ENCODE results near the gene GRIK4.

DNA sequence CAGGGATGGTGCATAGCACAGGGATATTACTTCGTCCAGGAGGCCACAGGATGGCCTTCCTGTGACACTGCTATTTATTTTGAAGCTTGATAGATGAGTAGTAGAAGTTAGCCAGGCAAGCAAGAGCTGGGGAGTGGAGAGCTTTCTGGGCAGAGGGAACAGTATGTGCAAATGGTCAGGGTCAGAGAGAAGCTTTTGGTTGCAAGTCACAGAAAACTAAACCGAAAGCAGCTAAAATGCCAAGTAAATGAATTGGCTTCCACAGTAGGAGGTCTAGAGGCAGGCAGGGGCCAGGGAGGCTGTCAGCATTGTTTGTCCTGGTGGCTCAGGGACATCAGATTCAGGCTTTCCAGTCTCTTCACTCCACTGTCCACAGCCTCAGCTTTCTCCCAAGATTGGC lies 247.5 kb downstream of the GRIK4 start:
- no peak for TF ChIP-seq POLR2A (IDR thresholded peaks at IDR 0.05)
- TF ChIP-seq, protein P1, sequence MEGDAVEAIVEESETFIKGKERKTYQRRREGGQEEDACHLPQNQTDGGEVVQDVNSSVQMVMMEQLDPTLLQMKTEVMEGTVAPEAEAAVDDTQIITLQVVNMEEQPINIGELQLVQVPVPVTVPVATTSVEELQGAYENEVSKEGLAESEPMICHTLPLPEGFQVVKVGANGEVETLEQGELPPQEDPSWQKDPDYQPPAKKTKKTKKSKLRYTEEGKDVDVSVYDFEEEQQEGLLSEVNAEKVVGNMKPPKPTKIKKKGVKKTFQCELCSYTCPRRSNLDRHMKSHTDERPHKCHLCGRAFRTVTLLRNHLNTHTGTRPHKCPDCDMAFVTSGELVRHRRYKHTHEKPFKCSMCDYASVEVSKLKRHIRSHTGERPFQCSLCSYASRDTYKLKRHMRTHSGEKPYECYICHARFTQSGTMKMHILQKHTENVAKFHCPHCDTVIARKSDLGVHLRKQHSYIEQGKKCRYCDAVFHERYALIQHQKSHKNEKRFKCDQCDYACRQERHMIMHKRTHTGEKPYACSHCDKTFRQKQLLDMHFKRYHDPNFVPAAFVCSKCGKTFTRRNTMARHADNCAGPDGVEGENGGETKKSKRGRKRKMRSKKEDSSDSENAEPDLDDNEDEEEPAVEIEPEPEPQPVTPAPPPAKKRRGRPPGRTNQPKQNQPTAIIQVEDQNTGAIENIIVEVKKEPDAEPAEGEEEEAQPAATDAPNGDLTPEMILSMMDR (IDR thresholded peaks at IDR 0.05), result no peak
- no peak for TF ChIP-seq POLR2AphosphoS5 (IDR thresholded peaks at IDR 0.05)
